Neural crest cell (in vitro differentiated cells): Measurements from ENCODE around the gene RASSF4. TPM values are rescaled to one million over a fixed set of nuclear protein-coding genes. Genes with fewer than 3 reads are reported as not detected.

Experiments used
- DNase-seq: peaks from one replicate; pipeline ENCODE4 v3.0.0; 2021; ENCODE audit warnings: low read depth, mixed read lengths, low spot score
- H3K27ac Mint-ChIP-seq: one replicate; pipeline ENCODE4 v1.8.0; 2021; ENCODE audit warnings: mild to moderate bottlenecking, mixed read lengths; ENCODE audit not compliant: unreplicated experiment
- H3K27me3 Mint-ChIP-seq: 2 replicates; pipeline ENCODE4 v1.8.0; 2021; ENCODE audit warnings: low read depth, mild to moderate bottlenecking, mixed read lengths
- H3K36me3 Mint-ChIP-seq: 2 replicates; pipeline ENCODE4 v1.8.0; 2021; ENCODE audit warnings: low read depth, mild to moderate bottlenecking, mixed read lengths
- H3K4me1 Mint-ChIP-seq: 2 replicates; pipeline ENCODE4 v1.8.0; 2021; ENCODE audit warnings: mixed read lengths
- H3K4me3 Mint-ChIP-seq: one replicate; pipeline ENCODE4 v1.8.0; 2021; ENCODE audit warnings: mild to moderate bottlenecking, mixed read lengths
- H3K9me3 Mint-ChIP-seq: 2 replicates; pipeline ENCODE4 v1.8.0; 2021; ENCODE audit warnings: mixed read lengths
- total RNA-seq: library from RNA; stranded (reverse); gene quantifications from 2 replicates; pipeline ENCODE4 v1.2.1, GENCODE V29; 2021
- TF ChIP-seq, protein P1 (sequence below): fragments of 200-600 bp; sonication (generic); conservative IDR thresholded peaks from 2 replicates; pipeline ENCODE4 v1.5.0; 2021; ENCODE audit warnings: antibody characterized with exemption, mild to moderate bottlenecking

Gene RASSF4
- total RNA-seq, 1 donor from 2014 or later, result 18.6 TPM

- peaks cover 2% of the 10 kb centered on the region for H3K36me3 Mint-ChIP-seq
- H3K27ac Mint-ChIP-seq, result no peak overlapping the region
Observed at GRCh38 chr10:44932517-44933450, 26.8 kb upstream of the RASSF4 start.

DNA sequence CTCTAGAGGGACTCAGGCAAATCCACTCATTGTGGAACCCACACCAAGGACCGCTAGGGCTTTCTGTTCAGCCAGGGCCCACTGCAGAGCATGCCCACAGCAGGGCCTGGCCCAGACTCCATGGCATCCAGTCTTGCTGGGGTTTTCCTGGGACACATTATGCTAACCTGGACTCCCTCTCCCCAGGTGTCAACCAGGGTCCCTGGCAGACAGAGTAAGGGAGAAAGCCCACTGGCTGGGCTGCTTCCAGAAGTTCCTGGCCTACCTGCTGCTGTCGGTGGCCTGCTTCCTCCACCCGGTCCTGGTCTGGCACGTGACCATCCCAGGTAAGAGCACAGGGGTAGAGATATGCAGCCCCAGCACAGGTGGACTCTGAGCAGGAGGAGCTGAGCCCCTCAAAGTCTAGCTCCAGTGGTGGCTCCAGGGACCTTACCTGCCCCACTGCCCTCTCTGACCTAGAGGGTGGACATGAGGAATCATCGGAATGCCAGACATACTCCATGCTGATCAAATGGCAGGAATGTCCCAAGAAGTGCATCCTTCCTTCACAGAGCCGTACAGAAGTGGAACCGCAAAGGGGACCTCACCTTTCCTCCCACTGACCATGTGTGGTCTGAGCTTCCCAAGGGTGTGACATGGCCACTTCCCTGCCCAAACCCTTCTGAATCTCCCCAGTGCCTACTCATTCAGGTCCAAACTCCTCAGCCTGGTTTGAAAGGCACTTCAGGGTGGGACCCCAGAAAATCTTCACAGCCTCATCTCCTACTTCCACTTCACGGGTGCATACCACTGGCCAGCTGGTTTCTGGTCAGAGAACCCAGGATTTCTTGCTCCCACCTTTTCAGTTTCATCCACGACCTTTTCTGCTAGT is 25.9 kb upstream of the RASSF4 start:
- H3K36me3 Mint-ChIP-seq, result peaks cover 2% of the 10 kb centered on the region
- peaks cover 10% of the 10 kb centered on the region for H3K4me1 Mint-ChIP-seq
- H3K27me3 Mint-ChIP-seq, result no peaks in the 10 kb centered on the region
- H3K4me3 Mint-ChIP-seq, result no peak overlapping the region
- no peak for DNase-seq
- H3K27ac Mint-ChIP-seq, result no peak overlapping the region
- H3K9me3 Mint-ChIP-seq, result peaks cover 5% of the 10 kb centered on the region
- TF ChIP-seq, protein P1, sequence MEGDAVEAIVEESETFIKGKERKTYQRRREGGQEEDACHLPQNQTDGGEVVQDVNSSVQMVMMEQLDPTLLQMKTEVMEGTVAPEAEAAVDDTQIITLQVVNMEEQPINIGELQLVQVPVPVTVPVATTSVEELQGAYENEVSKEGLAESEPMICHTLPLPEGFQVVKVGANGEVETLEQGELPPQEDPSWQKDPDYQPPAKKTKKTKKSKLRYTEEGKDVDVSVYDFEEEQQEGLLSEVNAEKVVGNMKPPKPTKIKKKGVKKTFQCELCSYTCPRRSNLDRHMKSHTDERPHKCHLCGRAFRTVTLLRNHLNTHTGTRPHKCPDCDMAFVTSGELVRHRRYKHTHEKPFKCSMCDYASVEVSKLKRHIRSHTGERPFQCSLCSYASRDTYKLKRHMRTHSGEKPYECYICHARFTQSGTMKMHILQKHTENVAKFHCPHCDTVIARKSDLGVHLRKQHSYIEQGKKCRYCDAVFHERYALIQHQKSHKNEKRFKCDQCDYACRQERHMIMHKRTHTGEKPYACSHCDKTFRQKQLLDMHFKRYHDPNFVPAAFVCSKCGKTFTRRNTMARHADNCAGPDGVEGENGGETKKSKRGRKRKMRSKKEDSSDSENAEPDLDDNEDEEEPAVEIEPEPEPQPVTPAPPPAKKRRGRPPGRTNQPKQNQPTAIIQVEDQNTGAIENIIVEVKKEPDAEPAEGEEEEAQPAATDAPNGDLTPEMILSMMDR, result no peak

More at GRCh38 chr10:44932517-44933450, 26.8 kb upstream of the RASSF4 start:
- H3K4me3 Mint-ChIP-seq, result no peak overlapping the region
- peaks cover 8% of the 10 kb centered on the region for H3K4me1 Mint-ChIP-seq
- no peaks in the 10 kb centered on the region for H3K27me3 Mint-ChIP-seq
- peaks cover 6% of the 10 kb centered on the region for H3K9me3 Mint-ChIP-seq
- TF ChIP-seq, protein P1, result peak; percentile 91
- DNase-seq, result peak; percentile 95

GRCh38 chr10:44934416-44935200 is 25.0 kb upstream of the RASSF4 start:
- Mint-ChIP-seq H3K4me1 (peaks cover 14% of the 10 kb centered on the region), H3K4me3 (no peak overlapping the region), H3K27ac (no peak overlapping the region), H3K27me3 (no peaks in the 10 kb centered on the region), H3K9me3 (peaks cover 10% of the 10 kb centered on the region), H3K36me3 (peaks cover 2% of the 10 kb centered on the region)
- no peak for DNase-seq
- TF ChIP-seq, protein P1, result no peak

- Mint-ChIP-seq H3K27ac (peak overlapping the region; percentile 35), H3K36me3 (peaks cover 2% of the 10 kb centered on the region), H3K27me3 (no peaks in the 10 kb centered on the region), H3K9me3 (peaks cover 14% of the 10 kb centered on the region), H3K4me3 (no peak overlapping the region), H3K4me1 (peaks cover 14% of the 10 kb centered on the region)
- no peak for DNase-seq
- TF ChIP-seq, protein P1, result no peak
Observed at GRCh38 chr10:44935201-44935965, 24.2 kb upstream of the RASSF4 start.
